ENCODE data around the gene SOS1.
"Not testable (repeated sequence)": the region's sequence is repeated elsewhere in the genome, so short reads cannot be mapped to it uniquely, and the experiment has no call there.

The SOS1 gene

GRCh38 chr2:38966006-38966405, 154.8 kb downstream of the SOS1 start:
- DNase-seq, result no peak

GRCh38 chr2:38960609-38961320, 160.1 kb downstream of the SOS1 start:
- no peak for DNase-seq

- peak; percentile 61 to 80 for DNase-seq
Observed at GRCh38 chr2:38959938-38960608, 160.8 kb downstream of the SOS1 start.

GRCh38 chr2:38959466-38959865, 161.4 kb downstream of the SOS1 start:
- no peak for DNase-seq

GRCh38 chr2:38957972-38958371, 162.9 kb downstream of the SOS1 start:
- DNase-seq, result no peak

- DNase-seq, result no peak
Observed at GRCh38 chr2:38951766-38952165, 169.1 kb downstream of the SOS1 start.

- DNase-seq, result no peak
Observed at GRCh38 chr2:38948995-38949394, 171.9 kb downstream of the SOS1 start.

GRCh38 chr2:38948387-38948882, 172.4 kb downstream of the SOS1 start:
- DNase-seq, result no peak

- DNase-seq, result peak; percentile 58 to 63
Observed at GRCh38 chr2:38947241-38948239, 173.3 kb downstream of the SOS1 start.

- DNase-seq, result no peak
Observed at GRCh38 chr2:38945911-38946310, 174.9 kb downstream of the SOS1 start.

GRCh38 chr2:38945372-38945771, 175.5 kb downstream of the SOS1 start:
- no peak for DNase-seq

GRCh38 chr2:38943784-38944183, 177.1 kb downstream of the SOS1 start:
- DNase-seq, result no peak

GRCh38 chr2:38940746-38941145, 180.1 kb downstream of the SOS1 start:
- no peak for DNase-seq

GRCh38 chr2:38937548-38937947, 183.3 kb downstream of the SOS1 start:
- DNase-seq, result no peak

GRCh38 chr2:38936516-38936915, 184.3 kb downstream of the SOS1 start:
- not testable (repeated sequence) for DNase-seq

- DNase-seq, result no peak
Observed at GRCh38 chr2:38935568-38936172, 185.2 kb downstream of the SOS1 start.

GRCh38 chr2:38934742-38935141, 186.1 kb downstream of the SOS1 start:
- no peak for DNase-seq

- DNase-seq, result no peak
Observed at GRCh38 chr2:38933653-38934052, 187.2 kb downstream of the SOS1 start.

- no peak for DNase-seq
Observed at GRCh38 chr2:38932586-38932985, 188.3 kb downstream of the SOS1 start.

Data from CD4-positive, alpha-beta T cell treated with Interleukin-1 beta for 1 hour (primary cell).